GM19025 (cell line): ENCODE measurements around the gene PDZK1.
"Not testable (repeated sequence)": the region's sequence is repeated elsewhere in the genome, so short reads cannot be mapped to it uniquely, and the experiment has no call there.

ENCODE experiments used
- ATAC-seq: cut with Tn5 transposase; IDR thresholded peaks from one replicate; pipeline ENCODE4 v1.9.1; 2021; ENCODE audit warnings: mild to moderate bottlenecking, low read depth, moderate library complexity; ENCODE audit not compliant: unreplicated experiment

Gene PDZK1

GRCh38 chr1:145707183-145707867, at the start of gene PDZK1:
TSS of gene PDZK1 (minus strand) at chr1:145707368. CDS start at chr1:145688021, 19,347 bp downstream.
- ATAC-seq = no peak

GRCh38 chr1:145751491-145752037, 44.4 kb upstream of the PDZK1 start:
- no peak for ATAC-seq

- no peak for ATAC-seq
These were observed 43.3 kb upstream of the PDZK1 start for GRCh38 chr1:145750426-145750825.

GRCh38 chr1:145747398-145748247, 40.5 kb upstream of the PDZK1 start:
- no peak for ATAC-seq

- ATAC-seq = no peak
These were observed 33.1 kb upstream of the PDZK1 start for GRCh38 chr1:145740269-145740668.

GRCh38 chr1:145736191-145736590, 29.0 kb upstream of the PDZK1 start:
- ATAC-seq = no peak

GRCh38 chr1:145730900-145731299, 23.7 kb upstream of the PDZK1 start:
- no peak for ATAC-seq

- ATAC-seq = no peak
These were observed 23.3 kb upstream of the PDZK1 start for GRCh38 chr1:145730467-145730866.

- ATAC-seq = no peak
These were observed 22.7 kb upstream of the PDZK1 start for GRCh38 chr1:145729666-145730436.

GRCh38 chr1:145729196-145729595, 22.0 kb upstream of the PDZK1 start:
- ATAC-seq = no peak

GRCh38 chr1:145726193-145726592, 19.0 kb upstream of the PDZK1 start:
- not testable (repeated sequence) for ATAC-seq

GRCh38 chr1:145720878-145721671, 13.9 kb upstream of the PDZK1 start:
- ATAC-seq = peak; percentile 60

GRCh38 chr1:145720556-145720877, 13.3 kb upstream of the PDZK1 start:
- no peak for ATAC-seq

GRCh38 chr1:145719230-145720079, 12.3 kb upstream of the PDZK1 start, which contains the start of gene CD160:
TSS of gene CD160 (plus strand) at chr1:145719499. CDS start at chr1:145728328, 8,829 bp downstream.
- ATAC-seq = no peak

GRCh38 chr1:145718465-145718864, 11.3 kb upstream of the PDZK1 start:
- ATAC-seq = not testable (repeated sequence)

GRCh38 chr1:145717833-145718232, 10.7 kb upstream of the PDZK1 start:
- no peak for ATAC-seq

GRCh38 chr1:145716641-145717345, 9.6 kb upstream of the PDZK1 start:
- no peak for ATAC-seq

GRCh38 chr1:145714524-145715111, 7.5 kb upstream of the PDZK1 start:
- ATAC-seq = no peak
